ENCODE data around the gene PCSK4.
"Not testable (repeated sequence)": the region's sequence is repeated elsewhere in the genome, so short reads cannot be mapped to it uniquely, and the experiment has no call there.

PCSK4 gene

DNA sequence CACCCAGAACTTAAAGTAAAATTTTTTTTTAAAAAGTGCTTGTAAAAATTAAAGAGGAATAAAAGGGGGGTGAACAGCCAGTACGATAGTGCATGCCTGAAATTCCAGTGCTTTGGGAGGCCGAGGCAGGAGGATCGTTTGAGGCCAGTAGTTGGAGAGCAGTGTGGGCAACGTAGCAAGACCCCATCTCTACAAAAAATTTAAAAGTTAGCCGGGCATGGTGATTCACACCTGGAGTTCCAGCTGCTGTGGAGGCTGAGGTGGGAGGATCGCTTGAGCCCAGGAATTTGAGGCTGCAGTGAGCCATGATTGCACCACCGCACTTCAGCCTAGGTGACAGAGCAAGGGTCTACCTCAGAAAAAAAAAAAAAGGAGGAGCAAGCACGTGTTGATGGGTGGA is 14.9 kb upstream of the PCSK4 start:
- no peak for DNase-seq (ENCODE audit: low spot score)

DNA sequence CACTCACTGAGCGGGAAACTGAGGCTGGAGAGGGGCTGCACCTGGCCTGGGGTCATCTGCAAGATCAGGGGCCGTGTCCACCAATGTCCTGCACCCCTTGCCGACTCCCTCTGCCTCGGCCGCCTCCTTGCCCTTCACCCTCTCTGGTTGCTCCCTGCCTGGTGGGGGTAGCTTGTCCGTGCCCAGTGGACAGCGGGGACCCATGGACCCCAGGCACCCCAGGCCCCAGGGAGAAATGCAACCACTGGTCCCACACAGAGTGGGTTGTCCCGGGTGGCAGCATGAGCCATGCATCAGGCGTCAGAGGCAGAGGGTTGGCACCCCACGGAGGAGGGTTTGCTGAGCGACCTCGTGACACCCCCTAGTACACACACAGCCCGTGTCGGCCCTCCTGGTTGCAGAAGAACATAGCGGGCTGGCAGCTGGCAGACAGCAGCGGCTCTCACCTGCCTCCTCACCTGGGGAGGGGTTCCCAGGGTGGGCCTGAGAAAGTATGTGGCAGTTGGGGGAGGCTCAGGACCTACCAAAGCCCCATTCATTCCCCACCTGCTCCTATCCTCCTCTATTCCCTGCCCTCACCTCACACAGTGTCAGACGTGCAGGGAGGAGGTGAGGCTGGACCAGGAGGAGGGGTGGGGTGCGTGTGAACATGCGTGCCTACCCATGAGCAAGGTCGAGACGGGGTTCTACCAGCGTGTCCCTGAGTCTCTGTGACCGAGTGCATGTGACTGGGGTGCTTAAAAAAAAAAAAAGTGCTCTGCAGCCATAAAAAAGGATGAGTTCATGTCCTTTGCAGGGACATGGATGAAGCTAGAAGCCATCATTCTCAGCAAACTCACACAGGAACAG is 14.0 kb upstream of the PCSK4 start:
- no peak for DNase-seq (ENCODE audit: low spot score)

DNA sequence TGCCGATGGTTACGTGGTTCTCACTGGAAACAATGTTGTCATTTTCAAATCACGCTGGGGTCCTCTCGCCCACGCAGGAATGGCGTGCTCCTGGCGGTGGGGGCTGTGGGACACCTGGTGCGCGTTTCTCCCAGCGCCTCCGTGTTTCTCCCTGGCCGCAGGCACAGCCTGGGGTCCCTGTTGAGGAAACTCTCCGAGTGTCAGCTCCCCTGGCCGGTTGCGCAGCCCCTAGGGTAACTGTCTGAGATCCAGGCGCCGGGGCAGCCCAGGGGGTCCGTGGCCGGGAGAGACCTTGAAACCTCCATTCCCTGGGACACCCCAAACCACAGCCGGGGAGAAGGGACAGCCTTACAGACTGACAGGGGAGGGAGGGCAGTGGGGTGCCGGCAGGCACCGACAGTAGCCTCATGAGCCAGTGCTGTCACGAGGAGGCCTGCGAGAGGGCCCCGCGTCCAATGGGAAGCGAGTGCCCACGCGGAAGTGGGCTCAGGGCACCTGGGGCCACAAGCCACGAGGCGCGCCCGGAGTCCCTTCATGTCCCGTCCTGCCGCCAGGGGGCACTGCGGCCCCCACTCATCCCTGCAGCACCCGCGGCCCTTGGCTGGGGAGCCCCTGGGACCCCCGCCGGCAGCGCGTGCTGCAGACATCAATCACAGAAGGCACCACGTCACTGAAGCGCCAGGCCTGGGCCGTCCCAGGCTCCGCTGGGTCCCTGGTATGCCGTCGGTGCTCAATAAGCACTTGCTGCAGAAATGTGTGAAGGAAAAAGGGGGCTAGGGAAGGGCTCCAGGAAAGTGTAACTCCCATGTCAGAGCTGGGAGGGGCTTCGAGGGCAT is 13.2 kb upstream of the PCSK4 start:
- DNase-seq (ENCODE audit: low spot score) = no peak

DNA sequence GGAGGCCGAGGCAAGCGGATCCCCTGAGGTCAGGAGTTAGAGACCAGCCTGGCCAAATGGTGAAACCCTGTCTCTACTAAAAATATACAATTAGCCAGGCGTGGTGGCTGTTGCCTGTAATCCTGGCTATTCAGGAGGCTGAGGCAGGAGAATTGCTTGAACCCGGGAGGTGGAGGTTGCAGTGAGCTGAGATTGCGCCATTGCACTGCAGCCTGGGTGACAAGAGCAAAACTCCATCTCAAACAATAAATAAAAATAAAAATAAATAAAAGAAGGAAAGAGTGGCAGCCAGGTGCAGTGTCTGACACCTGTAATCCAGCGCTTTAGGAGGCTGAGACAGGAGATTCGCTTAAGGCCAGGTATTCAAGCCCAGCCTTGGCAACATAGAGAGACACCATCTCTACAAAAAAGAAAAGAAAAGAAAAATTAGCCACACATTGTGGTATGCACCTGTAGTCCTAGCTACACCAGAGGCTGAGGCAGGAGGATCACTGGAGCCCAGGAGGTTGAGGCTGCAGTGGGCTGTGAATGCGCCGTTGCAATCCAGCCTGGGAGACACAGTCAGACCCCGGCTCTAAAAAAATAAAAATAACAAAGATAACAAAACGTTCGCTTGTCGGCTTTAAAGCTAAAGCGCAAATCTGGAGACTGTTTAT is 12.4 kb upstream of the PCSK4 start:
- DNase-seq (ENCODE audit: low spot score) = no peak

DNA sequence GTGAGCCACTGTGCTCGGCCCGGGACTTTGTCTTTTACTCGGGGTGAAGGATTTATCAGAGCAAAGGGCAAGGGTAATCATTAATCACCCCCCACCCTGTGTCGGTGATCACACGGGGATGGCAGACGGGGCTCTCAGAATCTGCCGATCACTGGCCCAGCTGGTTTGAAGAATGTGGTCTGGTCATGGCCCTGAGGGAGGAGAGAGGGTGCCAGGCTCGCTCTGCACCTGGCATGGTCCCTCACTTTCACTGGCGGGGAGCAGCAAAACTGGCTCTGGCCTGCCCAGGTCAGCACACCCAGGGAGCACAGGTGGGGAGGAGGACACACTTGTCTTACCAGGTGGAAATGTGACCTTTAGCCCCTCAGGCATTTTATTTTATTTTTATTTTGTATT is 11.0 kb upstream of the PCSK4 start:
- DNase-seq (ENCODE audit: low spot score) = no peak

DNA sequence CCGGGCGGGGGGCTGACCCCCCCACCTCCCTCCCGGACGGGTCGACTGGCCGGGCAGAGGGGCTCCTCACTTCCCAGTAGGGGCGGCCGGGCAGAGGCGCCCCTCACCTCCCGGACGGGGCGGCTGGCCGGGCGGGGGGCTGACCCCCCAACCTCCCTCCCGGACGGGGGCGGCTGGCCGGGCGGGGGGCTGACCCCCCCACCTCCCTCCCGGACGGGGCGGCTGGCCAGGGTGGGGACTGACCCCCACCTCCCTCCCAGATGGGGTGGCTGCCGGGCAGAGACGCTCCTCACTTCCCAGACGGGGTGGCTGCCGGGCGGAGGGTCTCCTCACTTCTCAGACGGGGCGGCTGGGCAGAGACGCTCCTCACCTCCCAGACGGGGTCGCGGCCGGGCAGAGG is 9.1 kb upstream of the PCSK4 start:
- DNase-seq (ENCODE audit: low spot score) = not testable (repeated sequence)

DNA sequence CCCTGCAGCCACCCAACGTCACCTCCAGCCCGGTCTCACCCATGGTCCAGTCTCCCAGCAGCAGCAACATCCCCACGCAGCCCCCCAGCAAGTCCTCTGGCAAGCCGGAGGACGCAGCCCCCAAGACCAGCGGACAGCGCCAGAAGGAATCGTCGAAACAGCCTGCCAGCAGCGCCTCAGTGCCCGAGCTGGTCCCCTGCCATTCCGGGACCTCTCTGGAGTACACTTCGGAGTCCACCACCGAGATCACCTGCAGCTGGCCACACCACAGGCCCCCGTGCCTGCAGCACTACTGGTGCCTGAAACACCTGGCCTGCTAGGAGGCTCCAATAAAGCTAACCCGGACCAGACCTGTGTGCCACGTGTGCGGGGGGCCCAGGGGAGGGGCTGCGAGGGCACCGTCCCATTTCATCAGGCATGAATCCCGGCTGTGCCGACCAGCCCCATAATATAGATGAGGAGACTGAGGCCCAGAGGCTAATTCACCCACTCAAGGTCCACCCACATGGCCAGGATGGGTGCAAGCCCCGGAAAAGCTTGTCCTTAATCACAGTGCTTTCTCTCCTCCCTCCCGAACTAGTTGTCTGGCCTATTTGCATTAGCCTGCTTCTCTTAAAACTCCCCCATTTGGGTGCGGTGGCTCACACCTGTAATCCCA is 7.6 kb upstream of the PCSK4 start:
- DNase-seq (ENCODE audit: low spot score) = no peak

DNA sequence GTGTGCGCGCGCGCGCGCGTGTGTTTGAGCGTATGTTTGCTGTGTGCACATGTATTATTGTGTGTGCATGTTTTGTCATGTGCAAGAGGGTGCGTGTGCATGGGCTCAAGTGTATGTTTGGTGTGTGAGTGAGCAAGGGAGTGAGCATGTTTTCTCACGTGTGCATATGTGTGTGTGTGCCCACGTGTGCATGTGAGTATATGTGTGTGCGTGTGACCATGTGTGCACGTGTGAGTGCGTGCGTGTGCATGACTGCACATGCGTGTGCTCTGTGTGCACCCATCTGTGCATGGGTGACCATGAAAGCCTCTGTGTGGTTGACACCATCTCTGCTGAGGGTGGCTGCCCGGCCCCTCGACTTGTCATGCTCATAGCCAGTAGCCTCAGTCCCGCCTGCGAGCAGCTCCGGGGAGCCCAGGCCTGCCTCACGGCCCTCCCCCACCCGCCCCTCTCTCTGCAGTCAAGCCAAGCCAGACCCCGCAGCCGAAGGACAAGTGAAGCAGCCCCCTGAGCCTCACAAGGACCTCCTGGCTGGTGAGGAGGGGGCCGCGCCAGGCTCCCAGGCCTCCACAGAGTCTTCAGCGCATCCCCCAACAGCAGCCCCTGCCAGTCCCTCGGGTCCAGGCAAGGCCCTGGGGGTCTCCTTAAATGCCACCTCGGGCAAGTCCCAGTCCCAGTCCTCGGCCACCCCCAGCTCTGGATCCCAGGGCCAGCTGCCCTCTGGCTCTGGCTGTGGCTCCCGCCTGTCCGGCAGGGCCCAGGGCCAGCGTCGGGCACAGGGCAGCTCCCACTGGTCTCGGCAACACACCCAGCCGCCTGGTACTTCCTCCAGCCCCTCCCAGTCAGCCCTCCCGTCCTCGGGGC is 6.8 kb upstream of the PCSK4 start:
- no peak for DNase-seq (ENCODE audit: low spot score)

DNA sequence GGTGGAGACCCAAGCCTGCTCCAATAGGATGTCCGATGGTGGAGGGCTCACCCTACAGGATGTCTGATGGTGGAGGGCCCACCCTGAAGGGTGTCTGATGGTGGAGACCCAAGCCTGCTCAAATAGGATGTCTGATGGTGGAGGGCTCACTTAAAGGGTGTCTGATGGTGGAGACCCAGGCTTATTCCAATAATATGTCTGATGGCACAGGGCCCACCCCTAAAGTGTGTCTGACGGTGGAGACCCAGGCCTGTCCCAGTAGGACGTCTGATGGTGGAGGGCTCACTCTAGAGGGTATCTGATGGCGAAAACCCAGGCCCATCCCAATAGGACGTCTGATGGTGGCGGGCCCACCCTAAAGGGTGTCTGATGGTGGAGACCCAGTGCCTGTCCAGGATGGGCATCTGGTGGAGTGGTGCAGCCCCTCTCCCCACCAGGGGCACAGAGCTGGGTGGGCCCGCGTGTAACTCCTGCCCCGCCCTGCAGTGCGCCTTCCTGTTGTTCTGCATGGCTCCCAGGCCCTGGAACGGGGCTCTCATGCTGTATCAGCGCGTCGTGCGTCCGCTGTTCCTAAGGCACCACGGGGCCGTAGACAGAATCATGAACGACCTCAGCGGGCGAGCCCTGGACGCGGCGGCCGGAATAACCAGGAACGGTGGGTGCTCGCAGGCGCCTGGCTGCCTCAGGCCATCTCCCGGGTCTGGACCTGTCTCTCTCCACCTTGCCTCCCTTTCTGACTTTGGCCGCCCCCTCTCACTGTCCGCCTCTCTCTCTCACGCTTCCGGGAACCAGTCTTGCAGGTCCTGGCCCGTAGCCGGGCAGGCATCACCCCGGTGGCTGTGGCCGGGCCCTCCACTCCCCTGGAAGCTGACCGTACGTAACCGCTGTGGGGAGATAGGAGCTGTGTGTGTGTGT is 5.9 kb upstream of the PCSK4 start:
- DNase-seq (ENCODE audit: low spot score) = no peak

DNA sequence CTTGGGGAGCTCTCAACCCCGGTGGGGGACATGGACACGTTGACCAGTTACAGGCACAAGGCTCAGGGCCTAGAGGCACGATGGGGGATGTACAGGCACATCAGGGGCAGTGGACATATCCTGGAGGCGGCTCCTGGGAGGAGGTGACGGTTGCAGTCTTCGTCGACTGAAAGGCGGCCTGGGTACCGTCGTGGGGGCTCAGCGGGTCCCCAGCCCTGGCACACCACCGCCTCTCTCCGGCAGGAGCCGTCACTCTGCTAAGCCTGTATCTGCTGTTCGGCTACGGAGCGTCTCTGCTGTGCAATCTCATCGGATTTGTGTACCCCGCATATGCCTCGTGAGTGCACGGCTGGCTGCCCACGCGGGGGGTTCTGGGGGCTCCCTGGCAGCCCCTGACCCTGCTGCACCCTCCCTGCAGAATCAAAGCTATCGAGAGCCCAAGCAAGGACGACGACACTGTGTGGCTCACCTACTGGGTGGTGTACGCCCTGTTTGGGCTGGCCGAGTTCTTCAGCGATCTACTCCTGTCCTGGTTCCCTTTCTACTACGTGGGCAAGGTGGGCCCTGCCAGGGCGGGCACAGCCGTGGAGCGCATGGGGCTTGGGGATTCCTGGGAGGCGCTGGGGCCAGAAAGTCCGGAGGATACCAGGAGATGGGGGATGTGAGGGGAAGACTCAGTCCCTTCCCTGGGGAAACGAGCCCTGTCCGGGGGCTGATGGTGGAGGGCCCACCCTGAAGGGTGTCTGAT is 5.1 kb upstream of the PCSK4 start:
- no peak for DNase-seq (ENCODE audit: low spot score)

DNA sequence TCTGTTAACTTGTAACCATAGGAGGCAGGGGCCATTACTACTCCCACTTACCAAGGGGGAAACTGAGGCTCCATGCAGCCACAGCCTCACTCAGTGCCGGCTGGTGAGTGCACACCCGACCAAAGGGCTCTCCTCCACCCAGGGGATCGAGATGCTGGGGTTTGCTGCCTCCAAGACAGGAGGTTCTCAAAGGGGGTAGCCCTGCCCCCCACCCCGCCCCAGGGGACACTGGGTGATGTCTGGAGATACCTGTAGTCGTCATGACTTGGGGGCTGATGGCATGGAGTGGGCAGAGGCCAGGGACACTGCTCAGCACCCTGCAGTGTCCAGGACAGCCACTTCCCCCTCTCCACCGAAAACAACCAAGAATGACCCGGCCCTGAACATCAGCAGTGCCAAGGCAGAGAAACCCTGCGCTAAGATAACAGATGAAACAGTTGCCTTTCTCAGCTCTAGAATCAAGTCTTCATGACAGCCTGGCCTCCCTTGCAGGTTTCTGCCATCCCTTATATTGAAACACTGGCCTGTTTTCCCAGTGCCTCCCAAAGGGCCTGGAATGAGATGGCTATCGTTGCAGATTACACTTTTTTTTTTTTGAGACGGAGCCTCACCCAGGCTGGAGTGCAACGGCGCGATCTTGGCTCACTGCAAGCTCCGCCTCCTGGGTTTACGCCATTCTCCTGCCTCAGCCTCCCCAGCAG is 4.1 kb upstream of the PCSK4 start:
- DNase-seq (ENCODE audit: low spot score) = no peak

DNA sequence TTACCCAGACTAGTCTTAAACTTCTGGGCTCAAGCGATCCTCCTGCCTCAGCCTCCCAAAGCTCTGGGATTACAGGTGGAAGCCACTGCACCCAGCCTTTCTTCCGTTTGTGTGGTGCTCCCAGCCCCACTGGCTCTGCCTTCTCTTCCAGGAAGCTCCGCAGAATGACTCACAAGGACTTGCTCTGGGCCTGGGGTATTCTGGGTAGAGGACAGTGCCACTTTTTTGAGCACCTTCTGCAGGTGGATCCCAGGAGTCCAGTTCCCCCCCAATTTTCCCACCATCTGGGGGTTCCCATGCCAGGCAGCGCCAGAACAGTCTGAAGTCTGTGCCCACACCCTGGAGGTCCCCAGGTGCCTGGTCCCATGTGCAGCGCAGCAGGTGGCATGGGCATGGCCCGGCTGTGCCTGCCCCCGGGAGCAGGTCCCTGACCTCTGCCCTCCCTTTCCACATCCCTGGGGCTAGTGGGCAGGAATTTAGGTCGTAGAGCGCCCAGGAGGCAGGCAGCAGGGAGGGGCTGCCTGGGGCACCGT is 2.4 kb upstream of the PCSK4 start:
- no peak for DNase-seq (ENCODE audit: low spot score)

DNA sequence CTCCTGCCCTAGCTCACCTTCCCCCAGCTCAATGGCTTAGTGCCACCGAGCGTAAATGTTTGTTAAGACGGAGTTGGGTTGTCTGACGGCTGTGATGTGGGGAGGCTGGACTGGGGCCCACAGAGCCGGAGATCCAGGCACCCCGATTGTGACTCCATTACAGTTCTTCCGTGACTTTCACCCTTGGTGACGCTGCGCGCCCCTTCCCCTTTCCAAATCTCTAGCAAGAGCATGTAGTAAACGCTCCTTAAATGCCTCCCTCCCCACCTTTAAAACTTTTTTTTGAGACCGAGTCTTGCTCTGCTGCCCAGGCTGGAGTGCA is 1.7 kb upstream of the PCSK4 start:
- no peak for DNase-seq (ENCODE audit: low spot score)

DNA sequence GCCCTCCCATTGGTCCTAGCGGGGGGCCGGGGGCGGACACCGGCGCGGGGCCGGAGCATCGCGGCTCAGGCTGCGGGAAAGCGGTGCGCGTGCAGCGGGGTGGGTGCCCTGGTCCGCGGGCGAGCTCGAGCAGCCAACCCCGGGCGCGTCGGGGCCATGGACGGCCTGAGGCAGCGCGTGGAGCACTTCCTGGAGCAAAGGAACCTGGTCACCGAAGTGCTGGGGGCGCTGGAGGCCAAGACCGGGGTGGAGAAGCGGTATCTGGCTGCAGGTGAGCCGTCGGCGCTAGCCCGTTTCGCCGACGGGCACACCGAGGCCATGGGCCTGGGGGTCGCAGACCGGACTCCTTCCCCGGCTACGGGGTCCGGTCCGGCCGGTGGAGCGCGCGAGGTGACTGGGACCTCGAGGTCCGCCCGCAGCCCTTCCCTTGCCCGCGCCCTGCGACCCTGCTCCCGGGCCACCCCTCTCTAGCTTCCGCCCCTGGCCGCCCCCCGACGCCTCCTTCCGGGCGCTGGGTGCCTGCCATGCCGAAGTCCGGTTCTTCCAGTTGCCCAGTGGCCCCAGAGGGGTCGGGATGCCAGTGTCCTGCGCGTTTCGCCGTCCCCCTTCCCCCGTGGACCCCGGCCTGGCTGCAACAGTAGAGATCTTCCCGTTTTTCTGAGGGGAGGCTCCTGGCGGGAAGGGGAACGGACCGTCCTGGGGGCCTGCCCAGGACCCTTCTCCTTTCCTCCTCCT is 1.1 kb upstream of the PCSK4 start, which contains the start of gene REEP6:
Gene REEP6, plus strand, starts transcription at position 68 of the 735 bp plus-strand sequence. Its CDS starts 89 bp downstream, at position 157.
- no peak for DNase-seq (ENCODE audit: low spot score)

DNA sequence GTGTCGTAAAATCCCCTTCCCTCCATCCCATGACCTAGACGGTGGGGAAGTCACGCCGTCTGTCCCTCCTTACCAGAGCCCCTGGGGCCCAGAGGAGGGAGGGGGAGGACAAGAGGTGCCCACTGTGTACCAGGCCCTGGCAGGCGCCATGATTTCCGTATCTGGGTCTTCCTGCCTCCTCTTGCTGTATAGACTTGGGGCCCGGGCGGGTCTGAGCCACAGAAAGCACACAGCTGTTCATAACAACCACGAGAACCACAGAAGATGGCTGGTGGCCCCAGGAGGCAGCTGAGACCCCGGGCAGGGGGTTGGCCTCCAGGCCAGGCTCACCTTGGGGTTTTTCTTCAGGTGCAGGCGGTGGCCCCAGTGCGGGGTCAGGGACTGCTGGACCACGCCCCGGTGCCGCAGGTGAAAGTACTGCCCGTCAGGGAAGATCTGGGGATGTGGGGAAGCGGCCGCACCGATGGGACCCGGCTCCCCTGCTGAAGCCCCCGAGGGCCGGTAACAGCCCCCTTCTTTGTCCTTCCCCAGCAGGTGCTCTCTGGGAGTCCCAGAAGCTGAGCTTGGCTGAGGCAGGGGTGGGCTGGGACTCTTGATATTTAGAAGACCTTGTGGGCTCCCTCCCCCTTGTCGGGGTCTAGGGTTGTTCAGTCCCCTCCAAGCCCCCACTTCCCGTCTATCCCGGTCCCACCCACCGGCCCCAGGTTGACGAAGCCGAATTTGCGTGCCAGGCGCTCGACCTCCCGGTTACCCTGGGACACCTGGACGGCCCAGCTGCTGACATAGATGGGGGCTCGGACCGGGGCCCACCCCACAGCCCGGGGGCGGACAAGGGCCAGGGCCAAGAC is 463 bp downstream of the PCSK4 start:
- no peak for DNase-seq (ENCODE audit: low spot score)

DNA sequence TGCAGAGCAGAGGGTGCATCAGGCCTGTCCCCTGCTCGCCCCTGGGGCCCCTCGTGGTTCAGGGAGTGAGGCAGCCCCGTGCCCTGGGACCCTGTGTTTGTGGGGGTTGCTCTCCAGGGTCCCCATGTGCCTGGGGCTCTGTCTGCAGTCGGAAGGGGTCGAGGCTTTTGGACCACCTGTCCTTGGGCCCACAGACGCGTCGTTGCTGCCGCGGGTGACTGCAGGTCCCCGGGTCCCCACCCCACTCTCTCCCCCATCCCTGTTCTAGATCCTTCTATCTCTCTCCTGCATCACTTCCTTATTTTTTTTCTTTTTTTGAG is 1.9 kb downstream of the PCSK4 start:
- no peak for DNase-seq (ENCODE audit: low spot score)
